Upper lobe of left lung (tissue), 4 donors: ENCODE data around the gene FGF14.

ENCODE experiments used
- POLR2A ChIP-seq, 4 donors: fragments of 450-650 bp; IDR thresholded peaks; one replicate each; pipeline ENCODE4 v1.5.1; 2016 to 2017; ENCODE audit warnings: antibody characterized with exemption in 4 of 4, mild to moderate bottlenecking in 2 of 4
- POLR2AphosphoS5 ChIP-seq, 2 donors: sonication (generic); formaldehyde crosslinking; IDR thresholded peaks; one replicate each; pipeline ENCODE4 v1.5.1; 2017; ENCODE audit warnings: antibody characterized with exemption in 2 of 2
- TF ChIP-seq, protein P1 (sequence below), 6 experiments: fragments of 450-650 bp in 4 of 6; fragments of 200-600 bp in 2 of 6; sonication (generic) in 2 of 6; IDR thresholded peaks; one replicate each; pipeline ENCODE4 v1.5.1; 2016 to 2019; ENCODE audit warnings: antibody characterized with exemption in 6 of 6

DNA sequence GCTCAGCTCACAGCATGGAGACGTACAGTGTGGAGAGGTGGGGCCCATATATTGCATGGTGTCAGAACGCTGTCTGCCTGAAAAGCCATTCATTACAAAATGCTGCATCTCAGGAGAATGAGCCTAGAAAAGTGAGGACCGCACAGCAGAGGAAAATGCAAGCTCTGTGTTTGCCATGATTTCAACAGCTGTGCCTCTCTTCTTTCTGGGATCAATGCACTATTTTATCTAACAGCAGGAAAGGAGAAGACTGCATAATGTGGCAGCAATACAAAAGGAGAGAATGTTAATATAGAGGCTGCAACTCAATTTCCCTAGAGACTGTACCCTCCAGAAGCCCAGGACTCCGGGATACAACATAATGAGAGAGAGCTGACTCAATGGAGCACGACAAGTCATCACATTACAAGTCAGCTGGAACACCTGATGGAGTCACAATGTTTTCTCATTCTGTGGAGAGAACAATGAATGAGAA lies 368.0 kb downstream of the FGF14 start:
- TF ChIP-seq POLR2A (IDR thresholded peaks at IDR 0.05), result no peak
- TF ChIP-seq, protein P1, sequence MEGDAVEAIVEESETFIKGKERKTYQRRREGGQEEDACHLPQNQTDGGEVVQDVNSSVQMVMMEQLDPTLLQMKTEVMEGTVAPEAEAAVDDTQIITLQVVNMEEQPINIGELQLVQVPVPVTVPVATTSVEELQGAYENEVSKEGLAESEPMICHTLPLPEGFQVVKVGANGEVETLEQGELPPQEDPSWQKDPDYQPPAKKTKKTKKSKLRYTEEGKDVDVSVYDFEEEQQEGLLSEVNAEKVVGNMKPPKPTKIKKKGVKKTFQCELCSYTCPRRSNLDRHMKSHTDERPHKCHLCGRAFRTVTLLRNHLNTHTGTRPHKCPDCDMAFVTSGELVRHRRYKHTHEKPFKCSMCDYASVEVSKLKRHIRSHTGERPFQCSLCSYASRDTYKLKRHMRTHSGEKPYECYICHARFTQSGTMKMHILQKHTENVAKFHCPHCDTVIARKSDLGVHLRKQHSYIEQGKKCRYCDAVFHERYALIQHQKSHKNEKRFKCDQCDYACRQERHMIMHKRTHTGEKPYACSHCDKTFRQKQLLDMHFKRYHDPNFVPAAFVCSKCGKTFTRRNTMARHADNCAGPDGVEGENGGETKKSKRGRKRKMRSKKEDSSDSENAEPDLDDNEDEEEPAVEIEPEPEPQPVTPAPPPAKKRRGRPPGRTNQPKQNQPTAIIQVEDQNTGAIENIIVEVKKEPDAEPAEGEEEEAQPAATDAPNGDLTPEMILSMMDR (IDR thresholded peaks at IDR 0.05), result no peak
- no peak for TF ChIP-seq POLR2AphosphoS5 (IDR thresholded peaks at IDR 0.05)
